ENCODE data around the gene TANC1. TPM values are rescaled to one million over a fixed set of nuclear protein-coding genes. Genes with fewer than 3 reads are reported as not detected.

The TANC1 gene
- total and polyA plus RNA-seq, 2 experiments from 2014 or later: 22.1 to 34.8 TPM

DNA sequence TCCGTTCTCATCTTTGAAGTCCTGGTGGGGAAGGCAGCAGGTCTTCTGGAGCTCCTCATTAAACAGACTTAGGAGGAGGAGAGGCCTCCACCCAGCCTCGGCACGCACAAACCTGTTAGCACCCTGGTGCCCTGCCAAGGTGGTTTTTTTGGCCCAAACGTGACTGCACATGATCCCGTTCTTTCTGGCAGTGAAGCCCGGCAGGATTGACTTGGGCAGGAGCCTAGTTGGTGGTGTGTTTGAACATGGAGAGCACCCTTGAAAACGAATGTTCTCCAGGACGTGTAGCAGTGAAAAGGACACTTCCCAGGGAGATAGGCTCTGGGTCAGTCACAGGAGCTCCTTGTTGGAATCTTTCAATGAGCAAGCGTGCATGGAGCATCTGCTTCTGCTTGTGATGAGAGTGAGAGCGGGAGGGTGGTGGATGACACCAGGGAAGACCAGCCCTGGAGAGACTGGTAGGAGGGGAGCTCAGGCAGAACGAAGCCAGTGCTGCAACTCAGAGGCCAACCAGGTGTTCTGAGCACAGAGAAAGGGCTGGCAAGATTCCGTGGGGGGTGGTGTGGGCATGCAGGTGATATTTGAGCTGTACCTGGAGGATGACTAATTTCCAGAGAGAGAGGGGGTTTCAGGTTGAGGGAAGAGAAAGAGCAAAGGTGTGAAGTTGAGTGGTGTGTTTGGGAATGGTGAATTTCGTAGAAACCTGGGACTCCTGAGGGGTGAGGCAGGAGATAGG, 73.8 kb downstream of the TANC1 start:
- TF ChIP-seq, protein P1, sequence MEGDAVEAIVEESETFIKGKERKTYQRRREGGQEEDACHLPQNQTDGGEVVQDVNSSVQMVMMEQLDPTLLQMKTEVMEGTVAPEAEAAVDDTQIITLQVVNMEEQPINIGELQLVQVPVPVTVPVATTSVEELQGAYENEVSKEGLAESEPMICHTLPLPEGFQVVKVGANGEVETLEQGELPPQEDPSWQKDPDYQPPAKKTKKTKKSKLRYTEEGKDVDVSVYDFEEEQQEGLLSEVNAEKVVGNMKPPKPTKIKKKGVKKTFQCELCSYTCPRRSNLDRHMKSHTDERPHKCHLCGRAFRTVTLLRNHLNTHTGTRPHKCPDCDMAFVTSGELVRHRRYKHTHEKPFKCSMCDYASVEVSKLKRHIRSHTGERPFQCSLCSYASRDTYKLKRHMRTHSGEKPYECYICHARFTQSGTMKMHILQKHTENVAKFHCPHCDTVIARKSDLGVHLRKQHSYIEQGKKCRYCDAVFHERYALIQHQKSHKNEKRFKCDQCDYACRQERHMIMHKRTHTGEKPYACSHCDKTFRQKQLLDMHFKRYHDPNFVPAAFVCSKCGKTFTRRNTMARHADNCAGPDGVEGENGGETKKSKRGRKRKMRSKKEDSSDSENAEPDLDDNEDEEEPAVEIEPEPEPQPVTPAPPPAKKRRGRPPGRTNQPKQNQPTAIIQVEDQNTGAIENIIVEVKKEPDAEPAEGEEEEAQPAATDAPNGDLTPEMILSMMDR (IDR thresholded peaks at IDR 0.05; ENCODE audit: low read depth, low read length): no peak
- Histone ChIP-seq H3K36me3 (no peaks in the 10 kb centered on the region), H3K9me3 (ENCODE audit: low read depth) (no peaks in the 10 kb centered on the region), H3K4me3 (no peak overlapping the region), H3K27ac (no peak overlapping the region), H3K4me1 (ENCODE audit: low read depth) (peaks cover 15% of the 10 kb centered on the region), H3K27me3 (no peaks in the 10 kb centered on the region)
- DNase-seq (ENCODE audit: low read depth in 1 of 2, low spot score in 1 of 2): no peak

GRCh38 chr2:159043710-159044109, 75.3 kb downstream of the TANC1 start:
- DNase-seq (ENCODE audit: low read depth in 1 of 2, low spot score in 1 of 2): no peak
- TF ChIP-seq, protein P1 (IDR thresholded peaks at IDR 0.05; ENCODE audit: low read depth, low read length): no peak
- no peak overlapping the region for H3K4me3 ChIP-seq

DNA sequence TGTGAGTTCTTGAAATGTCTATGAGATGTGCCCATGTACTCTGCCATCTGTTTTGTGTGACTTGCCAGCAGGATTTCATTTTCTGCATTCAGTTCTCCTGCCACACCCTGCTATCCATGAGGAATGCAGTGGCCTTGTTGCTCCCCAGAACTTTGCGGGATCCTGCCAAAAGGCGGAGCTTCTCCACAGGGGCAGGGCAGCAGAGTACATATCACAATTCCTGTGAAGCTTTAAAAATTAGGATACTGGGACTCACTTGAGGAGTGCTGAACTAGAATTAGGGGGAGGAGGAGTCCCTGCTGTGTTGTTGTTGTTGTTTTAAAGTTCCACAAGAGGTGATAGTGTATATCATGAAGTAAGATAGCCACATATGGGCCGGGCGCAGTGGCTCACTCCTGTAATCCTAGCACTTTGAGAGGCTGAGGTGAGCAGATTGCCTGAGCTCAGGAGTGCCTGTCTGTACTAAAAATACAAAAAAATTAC, 76.4 kb downstream of the TANC1 start:
- Histone ChIP-seq H3K4me1 (ENCODE audit: low read depth) (peaks cover 29% of the 10 kb centered on the region), H3K27ac (no peak overlapping the region), H3K36me3 (no peaks in the 10 kb centered on the region), H3K27me3 (no peaks in the 10 kb centered on the region), H3K4me3 (no peak overlapping the region), H3K9me3 (ENCODE audit: low read depth) (no peaks in the 10 kb centered on the region)
- DNase-seq (ENCODE audit: low read depth in 1 of 2, low spot score in 1 of 2): peak in 1 of 2 donors; percentile 50
- TF ChIP-seq, protein P1 (IDR thresholded peaks at IDR 0.05; ENCODE audit: low read depth, low read length): no peak

More at GRCh38 chr2:159043710-159044109, 75.3 kb downstream of the TANC1 start:
- H3K27me3 ChIP-seq: no peaks in the 10 kb centered on the region
- no peak overlapping the region for H3K27ac ChIP-seq
- H3K4me1 ChIP-seq (ENCODE audit: low read depth): peaks cover 22% of the 10 kb centered on the region
- H3K36me3 ChIP-seq: no peaks in the 10 kb centered on the region
- no peaks in the 10 kb centered on the region for H3K9me3 ChIP-seq (ENCODE audit: low read depth)

GRCh38 chr2:159045545-159046454, 77.4 kb downstream of the TANC1 start:
- no peaks in the 10 kb centered on the region for H3K36me3 ChIP-seq
- no peak overlapping the region for H3K27ac ChIP-seq
- H3K27me3 ChIP-seq: no peaks in the 10 kb centered on the region
- H3K4me1 ChIP-seq (ENCODE audit: low read depth): peaks cover 32% of the 10 kb centered on the region
- TF ChIP-seq, protein P1 (IDR thresholded peaks at IDR 0.05; ENCODE audit: low read depth, low read length): no peak
- H3K4me3 ChIP-seq: no peak overlapping the region
- no peaks in the 10 kb centered on the region for H3K9me3 ChIP-seq (ENCODE audit: low read depth)
- DNase-seq (ENCODE audit: low read depth in 1 of 2, low spot score in 1 of 2): peak in 1 of 2 donors; percentile 69

DNA sequence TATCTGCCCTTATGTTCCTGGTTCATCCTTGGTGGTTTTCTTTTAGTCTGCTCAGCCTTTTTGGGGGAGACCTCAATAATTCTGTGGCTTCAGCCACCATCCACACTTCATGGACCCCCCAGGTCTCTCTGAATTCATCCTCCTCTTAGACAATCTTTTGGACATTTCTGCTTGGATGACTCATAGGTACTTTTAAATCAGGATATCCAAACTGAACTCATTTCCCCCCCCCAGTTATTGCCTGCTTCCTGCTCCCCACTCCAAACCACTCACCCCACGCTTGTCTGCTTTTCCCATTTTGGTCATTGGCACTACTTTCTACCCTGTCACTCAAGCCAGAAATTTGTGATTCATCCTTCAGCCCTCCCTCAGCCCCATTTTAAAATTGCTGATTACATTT, 78.5 kb downstream of the TANC1 start:
- H3K9me3 ChIP-seq (ENCODE audit: low read depth): no peaks in the 10 kb centered on the region
- TF ChIP-seq, protein P1 (IDR thresholded peaks at IDR 0.05; ENCODE audit: low read depth, low read length): no peak
- H3K4me1 ChIP-seq (ENCODE audit: low read depth): peaks cover 32% of the 10 kb centered on the region
- no peaks in the 10 kb centered on the region for H3K36me3 ChIP-seq
- H3K27ac ChIP-seq: no peak overlapping the region
- no peaks in the 10 kb centered on the region for H3K27me3 ChIP-seq
- H3K4me3 ChIP-seq: no peak overlapping the region
- peak in 1 of 2 donors; percentile 87 for DNase-seq (ENCODE audit: low read depth in 1 of 2, low spot score in 1 of 2)
